Thoracic aorta (tissue), 2 donors: ENCODE data around the gene C5orf22. TPM values are rescaled to one million over a fixed set of nuclear protein-coding genes. Genes with fewer than 3 reads are reported as not detected.

Experiments
- ATAC-seq: fragments of 150-250 bp; one replicate; pipeline ENCODE4 v1.8.0; 2017; ENCODE audit warnings: low read depth; ENCODE audit not compliant: insufficient number of reproducible peaks, low FRiP score
- DNase-seq: peaks from one replicate; pipeline ENCODE4 v3.0.0-alpha.2; 2020; ENCODE audit warnings: low spot score
- H3K27ac ChIP-seq, 2 donors: fragments of 200-600 bp; sonication (generic); 1 replicate in 1 of 2; 2 replicates in 1 of 2; pipeline ENCODE4 v1.5.1; 2016; ENCODE audit warnings: mild to moderate bottlenecking in 2 of 2, moderate library complexity in 2 of 2
- H3K27me3 ChIP-seq: fragments of 200-600 bp; sonication (generic); replicated peaks from 2 replicates; pipeline ENCODE4 v1.6.0; 2016; ENCODE audit warnings: mild to moderate bottlenecking; ENCODE audit not compliant: insufficient read depth
- H3K36me3 ChIP-seq: fragments of 200-600 bp; sonication (generic); one replicate; pipeline ENCODE4 v1.5.1; 2016
- H3K4me1 ChIP-seq, 2 donors: fragments of 200-600 bp; sonication (generic); 1 replicate in 1 of 2; 2 replicates in 1 of 2; pipeline versions ENCODE4 v1.5.1 to v1.6.0; 2016; ENCODE audit warnings: low read depth in 2 of 2, mild to moderate bottlenecking in 1 of 2; ENCODE audit not compliant: control insufficient read depth in 1 of 2
- H3K4me3 ChIP-seq: fragments of 200-600 bp; sonication (generic); 2 replicates; pipeline ENCODE4 v1.5.1; 2016; ENCODE audit warnings: mild to moderate bottlenecking
- H3K9me3 ChIP-seq: fragments of 200-600 bp; sonication (generic); 2 replicates; pipeline ENCODE4 v1.5.1; 2016
- total RNA-seq, 2 donors: library from RNA; depleted of rRNA; stranded (reverse); fragments of >200 nt; gene quantifications; one replicate each; pipeline versions ENCODE4 v1.1.0 to v1.2.3, GENCODE V29; 2016
- TF ChIP-seq, protein P1 (sequence below): fragments of 200-600 bp; sonication (generic); IDR thresholded peaks from one replicate; pipeline ENCODE4 v1.5.1; 2019; ENCODE audit warnings: antibody characterized with exemption

C5orf22 gene
- total RNA-seq, 2 donors from 2014 or later = 10.3 to 10.8 TPM

DNA sequence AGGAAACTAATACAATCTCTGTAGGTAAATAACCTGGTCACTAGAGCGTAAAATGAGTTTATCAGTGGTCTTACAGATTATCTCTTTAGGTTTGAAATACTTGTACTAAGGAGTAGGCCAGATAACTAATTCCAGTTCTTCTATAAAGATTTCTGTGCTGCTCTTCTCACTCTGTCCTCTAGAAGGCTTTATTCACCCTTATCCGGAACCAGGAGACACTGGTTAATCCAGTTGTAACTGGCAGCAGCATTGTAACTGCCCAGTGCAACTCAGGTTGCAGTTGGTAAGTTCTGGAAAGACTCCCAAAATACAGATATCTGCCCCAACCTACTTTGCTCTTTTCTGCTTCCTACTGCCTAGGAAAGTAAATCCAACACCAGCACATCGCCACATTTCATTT lies 19.8 kb downstream of the C5orf22 start:
- Histone ChIP-seq H3K27ac (no peak overlapping the region), H3K4me1 (no peaks in the 10 kb centered on the region), H3K9me3 (no peaks in the 10 kb centered on the region), H3K36me3 (peaks cover 50% of the 10 kb centered on the region), H3K27me3 (no peaks in the 10 kb centered on the region), H3K4me3 (no peak overlapping the region)
- ATAC-seq (no peak), DNase-seq (no peak)
- TF ChIP-seq, protein P1, sequence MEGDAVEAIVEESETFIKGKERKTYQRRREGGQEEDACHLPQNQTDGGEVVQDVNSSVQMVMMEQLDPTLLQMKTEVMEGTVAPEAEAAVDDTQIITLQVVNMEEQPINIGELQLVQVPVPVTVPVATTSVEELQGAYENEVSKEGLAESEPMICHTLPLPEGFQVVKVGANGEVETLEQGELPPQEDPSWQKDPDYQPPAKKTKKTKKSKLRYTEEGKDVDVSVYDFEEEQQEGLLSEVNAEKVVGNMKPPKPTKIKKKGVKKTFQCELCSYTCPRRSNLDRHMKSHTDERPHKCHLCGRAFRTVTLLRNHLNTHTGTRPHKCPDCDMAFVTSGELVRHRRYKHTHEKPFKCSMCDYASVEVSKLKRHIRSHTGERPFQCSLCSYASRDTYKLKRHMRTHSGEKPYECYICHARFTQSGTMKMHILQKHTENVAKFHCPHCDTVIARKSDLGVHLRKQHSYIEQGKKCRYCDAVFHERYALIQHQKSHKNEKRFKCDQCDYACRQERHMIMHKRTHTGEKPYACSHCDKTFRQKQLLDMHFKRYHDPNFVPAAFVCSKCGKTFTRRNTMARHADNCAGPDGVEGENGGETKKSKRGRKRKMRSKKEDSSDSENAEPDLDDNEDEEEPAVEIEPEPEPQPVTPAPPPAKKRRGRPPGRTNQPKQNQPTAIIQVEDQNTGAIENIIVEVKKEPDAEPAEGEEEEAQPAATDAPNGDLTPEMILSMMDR = no peak

DNA sequence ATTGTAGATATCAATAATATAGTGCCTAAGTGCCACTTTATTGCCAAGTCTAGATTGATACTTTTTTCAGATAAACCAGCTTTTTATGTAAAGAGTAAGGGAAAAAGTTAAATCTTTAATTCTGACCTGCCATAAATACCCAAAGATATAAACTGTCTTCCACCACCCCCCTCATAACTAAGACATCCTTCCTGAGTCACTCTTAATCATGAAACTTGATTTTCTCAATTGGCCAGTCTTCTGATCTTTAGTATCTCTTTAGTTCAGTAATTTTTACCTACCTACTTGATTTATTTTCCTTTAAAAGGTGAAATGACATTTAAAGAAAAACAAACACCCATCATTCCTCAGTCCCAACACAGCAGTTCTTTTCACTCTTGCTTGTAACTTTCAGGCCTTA lies 21.8 kb downstream of the C5orf22 start:
- Histone ChIP-seq H3K9me3 (no peaks in the 10 kb centered on the region), H3K36me3 (peaks cover 36% of the 10 kb centered on the region)

DNA sequence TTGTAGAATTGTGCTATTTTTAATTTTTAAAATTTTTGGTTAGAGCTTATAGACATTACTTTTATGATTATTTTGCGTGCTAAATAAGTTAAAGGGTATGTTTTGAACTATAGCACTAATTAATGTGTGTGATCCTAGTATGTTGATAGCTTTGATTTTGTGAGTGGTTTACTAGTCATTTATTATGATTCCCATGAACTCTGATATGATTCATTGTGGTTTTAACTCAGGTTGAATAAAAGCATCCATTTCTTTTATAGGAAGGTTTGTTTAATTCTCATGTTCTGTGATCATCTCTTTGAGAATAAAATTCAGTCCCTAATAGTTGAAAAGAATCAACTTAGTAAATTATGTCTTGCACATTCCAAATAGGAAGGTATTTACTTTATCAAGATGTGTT lies 22.5 kb downstream of the C5orf22 start:
- ATAC-seq (no peak), DNase-seq (no peak)
- no peak overlapping the region for H3K27ac ChIP-seq
- no peaks in the 10 kb centered on the region for H3K4me1 ChIP-seq
- no peaks in the 10 kb centered on the region for H3K9me3 ChIP-seq
- TF ChIP-seq, protein P1 = no peak
- H3K4me3 ChIP-seq = no peak overlapping the region
- H3K36me3 ChIP-seq = peaks cover 30% of the 10 kb centered on the region
- H3K27me3 ChIP-seq = no peaks in the 10 kb centered on the region

More for the DNA sequence above, 21.8 kb downstream of the C5orf22 start:
- no peak overlapping the region for H3K4me3 ChIP-seq
- TF ChIP-seq, protein P1 = no peak
- no peak overlapping the region for H3K27ac ChIP-seq
- H3K4me1 ChIP-seq = no peaks in the 10 kb centered on the region
- no peaks in the 10 kb centered on the region for H3K27me3 ChIP-seq
- DNase-seq = no peak
- no peak for ATAC-seq

DNA sequence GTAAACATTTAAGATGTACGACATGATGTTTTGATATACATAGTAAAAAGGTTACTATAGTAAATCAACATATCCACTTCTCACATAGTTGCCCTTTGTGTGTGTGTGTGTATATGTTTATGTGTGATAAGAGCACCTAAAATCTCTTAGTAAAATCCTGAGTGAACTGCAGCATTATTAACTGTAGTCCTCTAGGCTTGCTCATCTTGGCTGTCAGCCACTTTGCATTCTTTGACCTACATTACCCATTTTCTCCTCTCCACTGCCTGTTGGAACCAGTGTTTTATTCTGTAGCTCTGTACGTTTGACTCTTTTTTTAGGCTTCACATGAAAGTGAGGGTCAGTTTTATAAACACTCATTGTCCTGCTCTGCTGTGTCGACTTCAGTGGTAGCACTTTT lies 24.4 kb downstream of the C5orf22 start:
- Histone ChIP-seq H3K9me3 (no peaks in the 10 kb centered on the region), H3K4me3 (no peak overlapping the region), H3K27me3 (no peaks in the 10 kb centered on the region), H3K36me3 (peaks cover 25% of the 10 kb centered on the region), H3K4me1 (no peaks in the 10 kb centered on the region), H3K27ac (no peak overlapping the region)
- TF ChIP-seq, protein P1 = no peak
- DNase-seq (no peak), ATAC-seq (no peak)

DNA sequence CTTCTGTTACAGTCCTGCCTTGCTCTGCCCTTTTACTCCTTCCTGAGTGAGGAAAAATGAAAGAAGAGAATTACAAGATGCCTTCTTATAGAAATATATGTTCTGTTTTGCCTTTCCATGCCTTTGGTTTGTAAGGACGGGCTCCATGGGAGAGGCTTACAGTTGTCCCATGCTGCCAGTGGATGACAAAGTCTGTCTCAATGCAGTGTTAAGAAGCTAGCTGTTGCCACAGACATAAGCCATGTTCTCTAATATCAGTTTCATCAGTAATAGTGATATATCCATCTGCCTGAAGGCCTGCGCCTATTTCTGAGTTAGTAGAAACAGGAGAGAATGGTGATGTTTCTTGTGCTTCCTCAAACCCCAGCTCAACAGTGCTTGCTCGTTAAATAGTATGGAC lies 27.8 kb downstream of the C5orf22 start:
- Histone ChIP-seq H3K36me3 (peaks cover 9% of the 10 kb centered on the region), H3K27ac (no peak overlapping the region), H3K4me1 (peaks cover 7 to 12% of the 10 kb centered on the region in 2 donors), H3K4me3 (no peak overlapping the region), H3K9me3 (no peaks in the 10 kb centered on the region), H3K27me3 (no peaks in the 10 kb centered on the region)
- TF ChIP-seq, protein P1 = no peak
- ATAC-seq = no peak
- DNase-seq = no peak
